Activated CD8-positive, alpha-beta memory T cell treated with anti-CD3 and anti-CD28 coated beads, Interleukin-2, amount 50 U/mL, for 48 hours (primary cell): Measurements from ENCODE around the gene TSEN54.
A peak's percentile ranks its signal among the peaks of the same experiment; 100 is the strongest.
"Not testable (repeated sequence)": the region's sequence is repeated elsewhere in the genome, so short reads cannot be mapped to it uniquely, and the experiment has no call there.

Experiments
- DNase-seq: peaks from one replicate; pipeline ENCODE4 v3.0.0-alpha.2; 2020

The TSEN54 gene

DNA sequence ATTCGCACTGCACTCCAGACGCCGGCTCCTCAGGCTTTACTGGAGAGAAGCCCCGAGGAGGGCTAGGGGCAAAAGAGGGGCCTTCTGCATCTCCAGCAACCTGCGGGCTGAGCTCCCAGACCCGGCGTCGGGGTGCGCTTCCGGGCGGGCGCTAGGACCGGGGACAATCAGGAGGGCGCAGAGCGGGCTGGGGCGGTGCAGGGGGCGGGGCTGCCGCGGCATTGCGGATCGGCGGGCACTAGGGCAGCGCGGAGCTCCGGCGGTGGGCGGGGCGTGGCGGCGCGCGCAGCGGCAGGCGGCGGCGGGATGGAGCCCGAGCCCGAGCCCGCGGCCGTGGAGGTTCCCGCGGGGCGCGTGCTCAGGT lies at the start of gene TSEN54:
TSS of gene TSEN54 (plus strand) at position 274 of the 364 bp plus-strand sequence. CDS start at position 307, 33 bp downstream.
- DNase-seq, result peak; percentile 98

DNA sequence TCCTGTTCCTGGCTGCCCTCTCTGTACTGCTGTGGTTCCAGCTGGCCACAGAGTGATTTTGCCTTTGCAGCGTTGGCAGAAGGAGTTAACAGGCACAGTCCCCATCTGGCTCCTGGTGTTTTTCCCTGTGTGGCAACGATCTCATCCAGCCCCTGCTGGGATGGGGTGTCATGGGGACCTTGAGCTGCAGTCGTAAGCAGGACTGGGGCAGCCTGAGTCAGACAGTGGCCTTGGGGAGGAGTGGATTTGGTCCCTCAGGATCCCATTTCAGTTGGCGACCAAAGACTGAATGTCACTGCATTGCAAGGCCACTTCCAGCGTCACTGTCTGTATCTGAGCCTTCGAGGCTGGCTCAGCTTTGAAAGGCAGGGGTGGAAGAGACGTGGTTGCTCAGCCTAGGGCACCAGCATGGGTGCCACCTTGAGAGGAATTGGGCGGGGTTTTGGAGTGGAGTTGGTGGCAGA lies 48.0 kb upstream of the TSEN54 start:
- DNase-seq, result no peak

DNA sequence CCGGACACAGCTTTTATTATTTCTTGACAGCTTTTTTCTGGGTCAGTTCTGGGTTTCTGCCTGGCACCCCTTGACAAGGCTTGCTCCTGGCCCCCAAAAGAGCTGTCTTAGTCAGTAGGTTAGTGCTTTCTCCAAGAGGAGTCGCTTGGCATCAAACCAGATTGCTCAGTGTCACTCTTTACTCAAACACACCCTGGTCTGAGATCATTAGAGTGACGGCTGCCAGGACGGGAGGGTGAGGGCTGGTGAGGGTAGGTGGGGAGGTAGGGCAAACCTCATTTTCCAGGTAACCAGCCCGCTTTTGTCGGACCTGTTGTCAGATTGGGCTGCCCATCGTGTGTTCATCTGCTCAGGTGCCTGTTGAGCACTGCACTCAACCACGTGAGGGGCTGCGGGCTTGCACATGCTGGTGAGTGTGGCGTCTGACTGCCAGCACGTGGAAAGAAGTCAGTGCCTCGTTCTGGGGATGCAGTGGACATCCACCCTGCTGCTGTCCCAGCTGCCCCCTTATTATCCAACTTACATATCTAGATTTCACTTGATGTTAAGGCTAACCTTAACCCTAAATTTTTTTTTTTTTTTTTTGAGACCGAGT lies 47.5 kb upstream of the TSEN54 start:
- DNase-seq, result no peak

DNA sequence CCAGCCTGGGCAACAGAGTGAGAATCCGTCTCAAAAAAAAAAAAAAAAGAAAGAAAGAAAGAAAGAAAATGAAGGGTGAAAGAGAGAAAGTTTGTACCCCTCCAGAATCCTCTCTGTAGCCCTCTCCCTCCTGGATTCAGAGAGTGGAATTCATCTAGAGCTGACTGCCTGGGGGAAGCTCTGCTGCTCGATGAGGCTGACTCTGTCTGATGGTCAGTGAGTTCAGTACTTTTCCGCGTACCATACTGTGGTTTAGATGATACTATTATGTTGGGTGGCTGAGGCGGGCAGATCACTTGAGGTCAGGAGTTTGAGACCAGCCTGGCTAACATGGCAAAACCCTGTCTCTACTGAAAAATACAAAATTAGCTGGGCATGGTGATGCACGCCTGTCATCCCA lies 45.1 kb upstream of the TSEN54 start:
- DNase-seq, result no peak

DNA sequence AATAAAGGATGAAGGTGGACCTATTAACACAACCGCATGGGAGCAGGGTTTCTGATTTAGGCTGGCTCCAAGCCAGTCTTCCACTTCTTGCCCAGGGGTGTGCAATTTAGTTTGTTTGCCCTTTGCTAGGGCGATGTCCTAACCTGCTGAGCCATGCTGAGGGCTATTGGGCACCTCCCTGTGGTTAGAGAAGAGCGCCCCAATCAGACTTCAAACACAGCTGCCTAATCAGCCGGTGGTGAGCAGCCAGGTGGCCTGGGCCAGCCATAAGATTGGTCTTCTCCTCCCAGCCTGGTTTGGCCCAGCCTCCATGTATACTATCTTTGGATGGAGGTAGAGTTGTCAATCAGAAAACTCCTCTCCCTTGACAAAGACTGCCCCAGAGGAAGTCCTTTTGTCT lies 44.2 kb upstream of the TSEN54 start:
- DNase-seq, result no peak

DNA sequence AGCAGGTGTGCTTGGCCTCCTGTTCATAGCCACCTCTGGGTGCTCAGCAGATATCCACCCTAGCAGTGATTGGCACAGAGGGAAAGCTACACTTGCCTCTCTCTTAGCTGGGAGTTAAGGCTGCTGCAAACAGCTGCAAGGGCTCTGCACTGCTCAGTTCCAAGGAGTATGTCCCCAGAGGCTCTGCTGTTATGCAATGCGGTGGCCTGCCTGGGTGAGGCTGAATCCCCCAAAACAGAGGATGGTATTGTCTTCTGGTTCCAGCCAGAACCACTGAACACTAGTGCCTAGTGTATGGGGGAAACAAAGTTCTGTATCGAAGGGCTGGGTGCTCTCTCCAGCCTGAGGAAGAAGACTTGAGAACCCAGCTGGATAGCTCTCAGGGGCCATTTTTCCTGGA lies 43.1 kb upstream of the TSEN54 start:
- no peak for DNase-seq

DNA sequence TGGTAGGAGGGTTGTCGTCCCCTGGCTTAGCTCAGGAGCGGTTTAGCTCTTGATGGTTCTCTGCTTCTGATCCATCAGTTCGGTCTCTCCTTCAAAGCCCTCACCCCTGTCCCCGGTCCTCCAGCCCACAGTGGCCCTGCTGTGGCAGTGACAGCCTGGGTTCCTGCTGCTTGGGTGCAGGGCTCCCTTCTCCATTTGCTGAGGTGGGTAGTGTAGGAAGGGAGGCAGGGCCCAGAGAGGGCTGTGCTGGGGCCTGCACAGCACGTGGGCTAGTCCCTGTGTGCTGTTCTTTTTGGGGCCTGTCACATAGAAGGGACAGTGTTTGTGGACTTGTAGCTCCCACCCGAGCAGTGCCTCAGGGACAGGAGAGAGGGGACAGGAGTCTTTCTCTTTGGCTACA lies 41.6 kb upstream of the TSEN54 start:
- DNase-seq, result no peak

DNA sequence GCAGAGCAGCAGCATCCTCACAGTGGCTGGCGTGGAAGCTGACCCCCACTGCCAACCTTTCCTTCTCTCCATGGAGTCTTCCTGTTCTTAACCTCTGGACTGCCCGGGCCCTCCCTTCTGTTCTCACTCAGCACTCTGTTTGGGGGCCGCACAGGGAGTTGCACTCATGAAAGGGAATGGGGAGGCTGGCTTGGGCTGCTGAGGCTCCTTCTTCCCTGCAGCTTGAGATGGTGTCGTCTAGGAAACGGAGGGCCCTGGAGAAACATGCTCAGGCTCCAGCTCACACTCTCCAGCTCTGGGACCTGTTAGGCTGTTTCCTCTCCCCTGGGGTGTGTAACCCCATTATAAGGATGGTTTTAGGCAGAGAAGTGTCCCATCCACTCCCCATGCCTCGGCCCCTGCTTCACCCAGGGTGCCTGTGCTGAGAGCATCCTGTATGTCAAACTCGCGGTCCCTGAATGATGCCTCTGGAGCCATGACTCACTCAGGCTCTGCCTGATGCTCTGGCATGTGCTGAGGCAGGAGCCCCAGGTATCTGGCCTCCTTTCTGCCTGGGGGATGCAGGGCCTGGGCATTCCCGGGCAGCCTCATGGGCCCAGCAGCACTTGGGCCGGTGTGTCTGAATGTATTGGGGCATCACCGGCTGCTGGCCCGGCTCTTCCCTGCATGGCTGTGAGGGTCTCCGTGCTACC lies 41.0 kb upstream of the TSEN54 start:
- DNase-seq, result no peak

DNA sequence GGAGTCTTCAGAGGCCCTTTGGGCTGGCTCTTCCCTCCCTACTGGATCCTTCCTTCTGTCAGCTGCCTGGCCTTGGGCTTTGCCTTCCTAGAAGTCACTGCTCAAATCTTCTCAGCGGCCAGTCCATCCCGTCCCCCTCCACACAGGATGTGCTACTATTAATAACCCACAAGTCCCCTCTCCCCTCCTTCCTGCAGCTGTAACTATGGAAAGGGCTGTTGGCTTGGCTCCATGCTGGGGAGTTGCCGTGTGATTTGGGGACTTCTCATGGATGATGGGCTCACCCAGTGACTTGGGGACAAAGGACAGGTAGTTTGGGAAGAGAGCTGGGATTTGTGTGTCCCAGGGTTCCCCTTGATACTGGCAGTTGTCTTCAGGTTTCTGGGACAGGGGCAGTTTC lies 40.5 kb upstream of the TSEN54 start:
- no peak for DNase-seq

DNA sequence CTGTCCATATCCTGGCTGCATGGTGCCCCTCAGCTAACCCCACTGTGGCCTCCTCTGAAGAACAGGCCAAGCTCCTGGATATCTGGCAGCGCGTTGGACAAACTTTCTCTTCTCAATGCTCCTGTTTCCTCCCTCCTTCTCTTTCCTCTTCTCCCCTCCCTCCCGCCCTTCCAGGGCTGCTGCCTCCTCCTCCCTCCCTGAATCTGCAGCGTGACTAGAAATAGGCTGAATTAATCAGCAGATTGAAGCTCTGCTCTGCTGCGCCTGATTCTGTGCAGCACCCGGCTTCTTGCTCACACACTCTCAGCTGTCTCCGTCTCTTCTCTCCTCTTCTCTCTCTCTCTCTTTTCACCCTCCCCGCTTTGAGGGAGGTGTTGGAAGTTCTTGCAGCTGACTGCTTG lies 40.1 kb upstream of the TSEN54 start:
- DNase-seq, result no peak

DNA sequence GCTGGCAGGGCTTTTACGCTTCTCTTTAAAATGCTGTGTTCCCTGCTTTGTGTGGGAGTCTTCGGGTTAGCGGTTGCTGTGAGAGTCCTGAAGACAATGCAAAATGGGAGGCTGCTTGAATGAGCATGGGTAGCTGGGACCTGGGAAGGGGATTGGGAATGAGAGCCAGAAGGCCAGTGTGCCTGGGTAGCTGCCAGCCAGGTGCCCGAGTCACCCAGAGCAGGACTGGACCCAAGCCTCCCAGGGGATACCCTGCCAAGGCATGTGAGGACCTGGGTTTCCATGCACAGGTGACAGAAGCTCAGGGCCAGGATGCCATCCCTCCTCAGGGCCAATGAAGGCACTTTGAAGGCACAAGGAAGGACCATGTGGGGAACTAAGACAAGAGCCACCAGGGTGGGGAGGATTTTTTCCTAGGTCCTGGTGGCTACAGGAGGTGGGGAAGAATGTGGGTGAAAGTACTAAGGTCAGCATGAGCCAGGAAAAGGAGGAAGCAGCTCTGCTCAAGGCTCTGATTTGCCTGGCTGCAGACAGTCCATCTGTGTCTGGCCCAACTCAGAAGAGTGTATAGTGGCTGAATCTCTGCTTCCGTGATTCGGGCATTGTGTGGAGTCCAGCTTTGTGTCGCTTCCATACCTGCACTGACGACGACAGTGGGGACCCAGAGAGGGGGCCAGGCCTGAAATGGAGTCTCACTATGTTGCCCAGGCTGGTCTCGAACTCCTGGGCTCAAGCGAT lies 39.4 kb upstream of the TSEN54 start:
- no peak for DNase-seq

DNA sequence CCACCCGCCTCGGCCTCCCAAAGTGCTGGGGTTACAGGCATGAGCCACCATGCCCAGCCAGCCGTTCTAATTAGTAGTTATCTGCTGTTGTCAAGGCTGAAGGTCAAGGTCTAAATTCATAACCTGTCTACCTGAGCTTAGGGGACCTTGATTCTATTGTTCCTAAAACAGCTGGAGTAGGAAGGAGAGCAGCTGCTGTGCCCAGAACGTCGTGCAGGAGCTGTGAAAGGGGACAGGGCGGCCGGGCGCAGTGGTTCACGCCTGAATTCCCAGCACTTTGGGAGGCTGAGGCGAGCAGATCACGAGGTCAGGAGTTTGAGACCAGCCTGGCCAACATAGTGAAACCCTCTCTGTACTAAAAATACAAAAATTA lies 38.9 kb upstream of the TSEN54 start:
- not testable (repeated sequence) for DNase-seq

DNA sequence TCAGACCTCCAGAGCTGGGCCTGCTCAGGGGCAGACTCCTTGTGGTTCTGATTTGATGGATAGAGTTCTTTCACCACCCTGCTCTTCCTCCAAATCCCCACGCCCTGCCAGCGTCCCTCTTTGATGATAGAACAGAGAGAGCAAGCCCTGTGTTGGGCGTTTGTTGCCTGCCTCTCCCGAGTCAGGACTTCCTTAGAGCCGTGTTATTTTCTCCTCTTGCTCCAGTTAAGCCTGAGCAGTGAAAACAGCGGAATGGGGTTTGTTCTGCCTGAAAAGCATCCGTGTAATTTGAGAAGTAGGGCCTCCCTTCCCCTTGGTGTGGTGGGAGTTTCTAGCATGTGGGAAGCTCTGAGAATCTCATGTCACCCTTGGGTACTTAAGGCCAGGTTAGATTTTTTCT lies 37.8 kb upstream of the TSEN54 start:
- no peak for DNase-seq

DNA sequence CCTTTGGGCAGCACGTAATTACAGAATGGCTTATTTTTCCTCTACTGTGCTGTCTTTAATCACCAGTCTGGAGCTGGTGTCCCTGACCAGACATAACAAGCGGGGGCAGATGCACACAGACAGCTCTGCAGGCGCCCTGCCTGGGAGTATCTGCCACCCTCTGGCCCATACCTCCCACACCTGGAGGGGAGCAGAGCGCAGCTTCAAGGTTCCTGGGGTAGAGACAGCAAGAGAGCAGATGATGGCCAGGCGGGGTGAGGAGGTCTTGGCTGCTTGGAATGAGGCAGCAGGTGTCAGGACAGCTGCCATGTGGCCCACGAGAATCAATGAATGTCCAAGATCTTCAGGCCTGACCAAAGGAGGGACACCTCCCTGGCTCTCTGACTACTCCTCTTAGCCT lies 36.0 kb upstream of the TSEN54 start:
- DNase-seq, result no peak

DNA sequence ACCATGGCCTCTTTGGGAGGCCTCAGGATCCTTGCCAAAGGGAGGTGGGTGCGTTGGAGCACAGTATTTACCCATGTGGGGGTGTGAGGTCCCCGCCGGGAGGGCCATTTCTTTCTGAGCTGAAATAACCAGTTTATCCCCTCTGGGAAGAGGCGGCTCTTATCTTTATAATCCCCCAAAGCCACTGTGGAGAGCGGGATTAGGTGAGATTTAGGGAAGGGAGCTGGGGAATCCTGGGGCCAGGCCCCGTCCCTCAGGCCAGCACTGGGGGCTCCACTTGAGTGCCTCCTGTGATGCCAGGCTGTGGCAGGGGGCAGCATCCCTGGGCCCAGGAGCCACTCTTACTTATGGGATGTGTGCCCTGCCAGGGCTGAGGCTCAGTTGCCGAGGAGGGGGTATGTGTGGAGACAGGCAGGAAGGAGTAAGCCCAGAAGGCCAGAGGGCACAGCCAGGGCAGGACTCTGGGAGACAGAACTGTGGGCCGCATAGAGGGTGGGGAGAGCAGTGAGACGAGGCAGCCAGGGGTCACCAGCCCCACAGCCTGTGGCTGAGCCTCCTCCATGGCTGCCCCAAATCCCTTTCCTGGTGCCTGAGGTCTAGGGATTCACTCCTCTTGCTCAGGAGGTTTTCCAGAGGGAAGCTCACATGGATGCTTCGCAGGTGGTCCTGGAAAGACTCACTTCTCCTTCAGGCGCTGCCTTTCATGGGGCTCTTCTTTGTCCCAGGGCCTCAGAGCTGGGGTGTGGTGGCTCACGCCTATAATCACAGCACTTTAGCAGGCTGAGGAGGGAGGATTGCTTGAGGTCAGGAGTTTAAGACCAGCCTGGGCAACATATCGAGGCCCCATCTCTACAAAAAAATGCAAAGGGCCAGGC lies 34.9 kb upstream of the TSEN54 start:
- DNase-seq, result no peak

DNA sequence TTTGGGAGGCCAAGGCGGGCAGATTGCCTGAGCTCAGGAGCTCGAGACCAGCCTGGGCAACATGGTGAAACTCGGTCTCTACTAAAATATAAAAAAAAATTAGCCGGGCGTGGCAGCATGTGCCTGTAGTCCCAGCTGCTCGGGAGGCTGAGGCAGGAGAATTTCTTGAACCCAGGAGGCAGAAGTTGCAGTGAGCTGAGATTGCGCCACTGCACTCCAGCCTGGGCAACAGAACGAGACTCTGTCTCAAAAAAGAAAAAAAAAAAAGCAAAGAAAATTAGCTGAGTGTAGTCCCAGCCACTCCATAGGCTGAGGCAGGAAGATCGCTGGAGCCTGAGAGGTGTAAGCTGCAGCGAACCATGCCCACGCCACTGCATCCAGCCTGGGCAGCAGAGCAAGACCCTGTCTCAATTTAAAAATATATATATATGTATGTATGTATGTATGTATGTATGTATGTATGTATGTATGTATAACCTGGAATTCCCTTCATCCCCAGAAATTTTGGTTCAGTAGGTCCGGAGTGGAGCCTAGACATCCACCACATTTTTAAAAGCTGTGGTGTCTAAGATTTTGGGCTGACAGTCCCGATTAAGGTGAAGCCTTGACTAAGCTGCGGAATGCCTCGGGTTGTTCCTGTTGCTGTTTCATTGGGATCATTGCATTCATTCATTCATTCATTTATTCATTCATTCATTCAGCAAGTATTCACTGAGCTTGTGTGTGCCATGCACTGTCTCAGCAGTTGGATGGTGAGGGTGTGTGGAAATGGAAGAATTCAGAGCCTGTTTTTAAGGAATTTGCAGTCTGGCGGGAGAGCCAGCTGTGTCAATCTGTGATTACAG lies 34.0 kb upstream of the TSEN54 start:
- DNase-seq, result no peak

DNA sequence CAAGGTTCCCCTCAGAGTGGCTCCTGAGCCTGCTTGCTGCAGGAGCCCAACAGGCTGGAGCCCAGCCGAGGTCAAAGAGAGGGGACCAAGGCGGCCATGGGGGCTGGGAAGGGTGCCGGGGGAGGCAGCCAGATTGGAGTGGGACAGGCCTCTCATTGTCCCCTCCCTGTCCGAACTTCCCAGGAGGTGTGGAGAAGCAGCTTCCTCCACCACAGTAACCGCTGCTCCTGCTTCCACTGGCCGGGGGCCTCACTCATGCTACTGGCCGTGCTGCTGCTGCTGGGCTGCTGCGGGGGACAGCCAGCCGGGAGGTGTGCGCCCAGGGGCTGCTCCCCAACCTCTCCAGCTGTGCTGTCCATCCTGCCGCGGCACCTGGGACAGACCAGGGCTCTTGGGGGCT lies 30.6 kb upstream of the TSEN54 start:
- no peak for DNase-seq

DNA sequence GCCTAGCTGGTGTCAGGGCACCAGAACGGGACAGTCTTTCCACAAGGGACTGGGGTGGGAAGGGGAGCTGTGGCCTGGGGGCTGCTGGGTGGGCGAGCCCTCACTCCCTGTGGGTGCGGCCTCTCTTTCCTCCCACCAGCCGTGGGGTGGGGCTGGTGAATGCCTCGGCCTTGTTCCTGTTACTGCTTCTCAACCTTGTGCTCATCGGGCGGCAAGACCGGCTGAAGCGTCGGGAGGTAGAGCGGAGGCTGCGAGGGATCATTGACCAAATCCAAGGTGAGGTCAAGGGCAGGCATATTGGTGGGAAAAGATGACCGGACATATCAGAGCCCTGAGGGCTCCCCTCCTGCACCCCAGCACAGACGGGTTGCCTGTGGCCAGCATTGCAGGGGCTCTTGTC lies 30.2 kb upstream of the TSEN54 start:
- DNase-seq, result no peak

DNA sequence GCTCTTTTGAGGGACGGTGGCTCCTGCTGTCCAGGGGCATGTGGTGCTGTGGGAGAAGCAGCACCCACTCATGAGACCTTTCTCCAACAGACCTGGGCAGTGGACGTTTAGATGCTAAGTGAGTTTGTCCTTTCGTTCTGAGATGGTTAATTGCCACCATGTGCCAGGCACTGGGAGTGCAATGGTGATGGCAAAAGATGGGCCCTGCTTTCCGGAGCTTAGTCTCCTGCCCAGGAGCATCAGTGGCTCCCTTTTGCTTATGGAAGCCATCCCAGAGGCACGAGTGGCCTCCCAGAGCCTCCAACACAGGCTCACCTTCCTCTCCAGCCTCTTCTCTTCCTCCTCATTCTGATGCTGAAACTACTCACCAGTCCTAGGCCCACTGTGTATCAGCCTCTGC lies 29.4 kb upstream of the TSEN54 start:
- DNase-seq, result no peak

DNA sequence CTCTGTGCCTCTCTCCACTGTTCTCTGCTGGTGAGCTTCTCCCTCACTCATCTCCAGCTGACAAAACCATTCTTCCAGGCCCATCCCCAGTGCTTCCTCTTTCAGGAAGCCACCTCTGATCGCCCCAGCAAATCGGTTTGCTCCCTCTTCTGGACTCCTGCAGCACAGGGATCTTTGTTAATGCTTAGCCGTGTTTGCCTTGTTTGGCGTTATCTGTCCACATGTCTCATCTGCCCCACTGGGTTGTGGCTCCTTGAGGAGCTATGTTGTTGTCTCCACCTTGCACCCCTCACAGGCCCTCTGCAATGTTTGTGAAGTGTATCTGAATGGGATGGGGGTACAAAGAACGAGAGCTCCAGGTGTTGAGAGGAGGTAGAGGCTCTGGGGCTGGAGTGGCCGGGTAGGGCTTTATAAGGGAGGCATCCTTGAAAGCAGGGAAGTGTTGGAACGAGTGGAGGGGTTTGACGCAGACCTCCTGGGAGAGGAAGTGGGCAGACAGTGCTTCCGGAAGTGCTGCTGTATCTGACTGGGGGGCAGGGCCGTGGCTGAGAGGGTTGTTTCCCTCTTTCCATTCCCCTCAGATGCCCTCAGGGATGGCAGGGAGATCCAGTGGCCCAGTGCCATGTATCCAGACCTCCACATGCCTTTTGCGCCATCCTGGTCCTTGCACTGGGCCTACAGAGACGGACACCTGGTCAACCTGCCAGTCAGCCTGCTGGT lies 28.8 kb upstream of the TSEN54 start:
- DNase-seq, result peak; percentile 68

DNA sequence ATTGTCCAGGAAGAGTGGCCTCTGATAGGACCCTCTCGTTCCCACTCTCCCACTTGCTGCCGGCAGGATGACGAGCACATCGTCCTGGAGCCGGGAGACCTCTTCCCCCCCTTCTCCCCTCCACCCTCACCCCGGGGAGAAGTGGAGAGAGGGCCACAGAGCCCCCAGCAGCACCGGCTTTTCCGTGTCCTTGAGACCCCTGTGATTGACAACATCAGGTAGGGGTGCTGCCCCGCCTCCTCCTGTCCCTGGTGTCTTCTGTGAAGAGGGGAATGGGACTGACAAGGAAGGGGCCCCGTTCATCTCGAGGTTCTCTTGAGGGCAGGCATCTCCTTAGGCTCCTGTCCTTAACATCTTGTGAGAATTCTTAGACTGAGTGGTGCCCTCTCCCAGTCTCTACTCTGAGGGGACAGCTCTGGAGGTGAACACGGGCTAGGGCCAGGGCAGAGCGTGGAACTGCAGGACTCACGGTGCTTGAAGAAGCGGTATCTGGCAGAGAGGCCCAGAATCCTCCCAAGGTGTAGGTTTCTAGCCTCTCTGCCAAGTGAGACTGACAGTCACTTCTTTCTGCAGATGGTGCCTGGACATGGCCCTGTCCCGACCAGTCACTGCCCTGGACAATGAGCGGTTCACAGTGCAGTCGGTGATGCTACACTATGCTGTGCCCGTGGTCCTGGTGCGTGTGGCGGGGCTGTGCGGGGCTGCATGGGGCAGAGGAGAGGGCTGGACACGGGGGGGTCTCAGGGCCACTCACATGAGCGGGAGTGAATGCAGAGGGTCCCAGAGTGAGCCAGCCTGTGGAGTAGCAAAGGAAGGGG lies 27.4 kb upstream of the TSEN54 start:
- DNase-seq, result no peak
